Ramos (cell line): ENCODE results near the gene CST7.

ENCODE experiments used
- in situ Hi-C: fragments of 300-500 bp; cut with MboI; formaldehyde crosslinking; loops from one replicate; pipeline ENCODE4 v1.14.3; 2022; ENCODE audit warnings: low sequenced_read_pairs; ENCODE audit not compliant: unreplicated experiment

Gene CST7

DNA sequence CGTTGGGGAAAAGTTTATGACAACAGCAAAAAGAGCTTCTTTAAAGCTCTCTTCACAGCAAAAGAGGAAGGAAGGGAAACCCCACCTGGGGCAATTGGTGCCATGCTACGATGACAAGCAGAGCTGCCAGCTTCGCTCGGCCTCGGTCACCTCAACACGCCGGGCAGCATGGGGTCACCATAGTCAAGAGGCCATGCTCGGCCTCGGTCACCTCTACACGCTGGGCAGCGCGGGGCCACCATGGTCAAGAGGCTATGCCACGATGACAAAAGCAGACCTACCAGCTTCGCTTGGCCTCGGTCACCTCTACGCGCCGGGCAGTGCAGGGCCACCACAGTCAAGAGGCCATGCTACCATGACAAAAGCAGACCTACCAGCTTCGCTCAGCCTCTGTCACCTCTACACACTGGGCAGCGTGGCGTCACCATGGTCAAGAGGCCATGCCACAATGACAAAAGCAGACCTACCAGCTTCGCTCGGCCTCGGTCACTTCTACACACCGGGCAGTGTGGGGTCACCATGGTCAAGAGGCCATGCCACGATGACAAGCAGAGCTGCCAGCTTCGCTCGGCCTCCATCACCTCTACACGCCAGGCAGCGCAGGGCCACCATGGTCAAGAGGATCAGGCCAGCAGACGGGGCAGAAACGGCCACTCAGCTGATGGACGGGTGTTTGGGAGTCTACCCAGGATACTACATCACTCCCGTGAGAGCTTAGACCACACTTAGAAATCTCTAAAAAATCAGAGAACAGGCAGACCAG is 31.4 kb downstream of the CST7 start:
- in situ Hi-C loops, result no loop called here

DNA sequence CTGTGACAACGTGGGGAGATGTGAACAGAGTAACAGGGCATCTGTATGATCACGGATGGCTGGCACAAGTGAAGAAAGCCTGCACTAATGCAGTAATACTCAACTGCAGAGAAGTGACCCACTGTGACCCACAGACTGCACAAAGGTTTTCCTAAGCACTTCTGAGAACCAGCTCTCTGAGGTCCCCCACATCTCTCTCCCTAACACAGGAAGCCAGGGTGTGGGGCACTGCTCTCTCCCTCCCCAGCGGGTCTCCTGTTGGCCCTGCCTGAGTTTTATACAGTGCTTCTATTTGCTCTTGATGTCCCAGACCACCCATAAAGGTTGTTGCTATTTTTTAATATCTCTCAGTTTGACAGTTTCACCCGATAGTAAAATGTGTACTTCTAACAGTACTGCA is 32.2 kb downstream of the CST7 start:
- in situ Hi-C loops, result no loop called here

DNA sequence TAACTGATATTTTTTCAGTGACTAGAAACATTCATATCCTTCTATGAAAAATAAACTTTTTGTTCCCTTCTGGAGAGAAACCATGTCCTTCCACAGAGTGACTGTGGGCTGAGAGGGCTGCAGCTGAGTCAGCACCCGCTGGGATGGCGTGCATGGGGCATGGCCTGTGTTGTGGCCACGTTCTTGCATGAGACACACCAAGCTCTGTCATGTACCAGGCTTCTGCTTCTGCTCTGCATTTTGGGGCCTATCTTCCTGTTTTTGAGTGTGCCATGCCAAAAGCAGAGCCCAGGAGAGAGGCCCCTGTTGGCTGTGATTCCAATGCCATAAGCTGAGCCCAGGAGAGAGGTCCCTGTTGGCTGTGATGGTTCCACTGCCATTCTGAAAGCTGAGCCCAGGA is 32.7 kb downstream of the CST7 start:
- in situ Hi-C loops, result no loop called here

DNA sequence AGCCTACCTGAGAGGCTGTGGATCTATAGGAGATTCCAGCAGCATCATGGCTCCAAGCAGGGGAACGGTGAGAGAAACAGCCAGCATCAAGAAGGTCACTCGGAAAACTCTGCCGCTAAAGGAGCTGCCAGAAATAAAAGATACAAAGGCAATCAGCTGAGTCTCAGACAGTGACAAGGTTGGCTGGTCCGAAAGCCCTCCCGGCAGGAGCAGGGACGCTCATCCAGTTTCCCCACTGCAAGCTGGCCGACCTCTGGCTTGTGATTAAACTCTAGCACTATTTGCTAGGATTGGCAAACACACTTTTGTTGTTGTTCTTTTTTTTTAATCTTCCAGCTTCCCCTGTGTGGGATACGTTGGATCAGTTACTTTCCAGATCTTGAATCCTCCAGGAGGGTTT is 34.8 kb downstream of the CST7 start:
- in situ Hi-C loops, result no loop called here

DNA sequence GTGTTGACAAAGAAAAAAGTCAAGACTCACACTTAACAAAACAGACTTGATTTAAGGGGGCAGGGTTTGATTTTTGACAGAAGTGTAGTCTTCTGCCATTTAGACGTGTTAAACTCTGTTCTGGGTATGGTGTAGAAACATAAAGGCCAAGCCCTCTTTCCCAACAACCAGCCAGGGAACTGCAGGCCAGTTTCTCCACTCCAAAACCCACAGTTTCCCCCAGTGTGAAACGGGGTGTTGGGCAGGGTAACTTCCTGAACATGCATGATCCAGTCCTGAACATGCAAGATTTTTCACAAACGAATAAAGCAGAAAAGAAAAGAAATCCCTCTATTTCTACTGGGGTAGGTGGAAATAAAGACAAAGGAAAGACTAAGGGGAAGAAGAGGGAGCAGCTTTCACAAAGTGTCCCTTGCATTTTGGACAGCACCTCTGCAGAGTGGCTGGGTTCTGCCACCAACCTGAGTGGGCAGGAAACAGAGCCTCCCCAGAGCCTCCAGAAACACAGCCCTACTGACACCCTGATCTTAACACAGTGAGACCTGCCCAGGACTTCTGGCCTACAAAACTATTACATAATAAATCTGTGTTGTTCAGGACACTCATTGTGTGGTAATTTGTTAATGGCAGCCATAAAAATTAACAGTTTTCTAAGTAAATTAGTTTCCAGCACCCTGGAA is 36.0 kb downstream of the CST7 start:
- in situ Hi-C loops, result no loop called here

DNA sequence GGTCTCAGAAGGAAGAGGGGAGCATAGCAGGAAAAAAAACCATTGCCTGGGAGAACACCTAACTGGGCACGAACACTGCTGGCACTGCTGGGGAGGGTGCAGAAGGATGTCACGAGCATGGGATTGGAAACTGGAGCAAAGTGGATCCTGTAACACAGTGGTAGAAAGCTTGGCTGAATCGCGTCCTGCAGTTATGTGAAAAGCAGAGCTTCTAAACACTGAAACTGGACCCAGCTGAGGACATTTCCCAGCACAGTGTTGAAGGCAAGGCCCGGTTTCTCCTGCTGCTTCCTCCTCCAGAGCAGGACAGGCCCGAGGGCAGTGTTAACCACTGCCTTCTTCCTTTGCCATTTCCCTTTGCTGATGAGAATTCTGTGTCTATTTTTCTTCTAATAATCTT is 36.7 kb downstream of the CST7 start:
- in situ Hi-C loops, result no loop called here

DNA sequence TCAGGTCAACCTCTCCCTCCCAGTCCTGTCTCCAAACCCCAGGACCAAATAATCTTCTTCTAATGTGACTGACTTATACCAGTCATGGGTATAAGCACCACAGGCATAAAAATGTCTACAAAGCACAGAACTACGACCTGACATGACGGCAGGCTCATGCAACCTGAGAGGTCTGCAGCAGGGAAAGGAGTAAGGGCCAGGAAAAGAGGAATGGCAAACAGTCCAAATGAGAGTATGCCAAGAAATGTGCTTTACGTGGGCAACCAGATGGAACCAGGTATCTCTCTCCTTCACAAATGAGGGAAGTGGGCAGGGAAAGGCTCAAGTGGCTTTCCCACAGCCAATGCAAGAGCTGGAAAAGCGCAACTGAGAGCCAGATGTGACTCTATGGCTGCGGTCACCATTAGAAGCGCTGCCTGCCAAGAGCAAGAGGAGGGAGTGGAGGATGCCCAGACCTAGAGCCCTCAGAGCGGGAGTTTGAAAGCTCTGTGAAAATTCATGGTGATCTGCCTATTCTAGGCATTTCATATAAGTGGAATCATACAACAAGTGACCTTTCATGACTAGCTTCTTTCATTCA is 37.5 kb downstream of the CST7 start:
- in situ Hi-C loops, result no loop called here

DNA sequence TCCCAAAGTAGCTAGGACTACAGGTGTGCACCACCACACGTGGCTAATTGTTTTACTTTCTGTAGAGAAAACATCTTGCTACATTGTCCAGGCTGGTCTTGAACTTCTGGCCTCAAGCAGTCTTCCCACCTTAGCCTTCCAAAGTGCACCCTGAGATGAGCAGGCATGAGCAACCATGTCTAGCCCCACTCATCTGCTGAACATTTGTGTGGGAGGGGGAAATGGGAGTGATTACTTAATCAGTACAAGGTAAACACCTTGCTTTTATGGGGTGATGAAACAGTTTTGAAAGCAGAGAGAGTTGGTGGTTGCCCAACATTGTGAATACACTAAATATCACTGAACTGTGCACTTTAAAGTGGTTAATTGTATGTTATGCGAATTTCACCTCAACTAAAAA is 38.2 kb downstream of the CST7 start:
- in situ Hi-C loops, result no loop called here

DNA sequence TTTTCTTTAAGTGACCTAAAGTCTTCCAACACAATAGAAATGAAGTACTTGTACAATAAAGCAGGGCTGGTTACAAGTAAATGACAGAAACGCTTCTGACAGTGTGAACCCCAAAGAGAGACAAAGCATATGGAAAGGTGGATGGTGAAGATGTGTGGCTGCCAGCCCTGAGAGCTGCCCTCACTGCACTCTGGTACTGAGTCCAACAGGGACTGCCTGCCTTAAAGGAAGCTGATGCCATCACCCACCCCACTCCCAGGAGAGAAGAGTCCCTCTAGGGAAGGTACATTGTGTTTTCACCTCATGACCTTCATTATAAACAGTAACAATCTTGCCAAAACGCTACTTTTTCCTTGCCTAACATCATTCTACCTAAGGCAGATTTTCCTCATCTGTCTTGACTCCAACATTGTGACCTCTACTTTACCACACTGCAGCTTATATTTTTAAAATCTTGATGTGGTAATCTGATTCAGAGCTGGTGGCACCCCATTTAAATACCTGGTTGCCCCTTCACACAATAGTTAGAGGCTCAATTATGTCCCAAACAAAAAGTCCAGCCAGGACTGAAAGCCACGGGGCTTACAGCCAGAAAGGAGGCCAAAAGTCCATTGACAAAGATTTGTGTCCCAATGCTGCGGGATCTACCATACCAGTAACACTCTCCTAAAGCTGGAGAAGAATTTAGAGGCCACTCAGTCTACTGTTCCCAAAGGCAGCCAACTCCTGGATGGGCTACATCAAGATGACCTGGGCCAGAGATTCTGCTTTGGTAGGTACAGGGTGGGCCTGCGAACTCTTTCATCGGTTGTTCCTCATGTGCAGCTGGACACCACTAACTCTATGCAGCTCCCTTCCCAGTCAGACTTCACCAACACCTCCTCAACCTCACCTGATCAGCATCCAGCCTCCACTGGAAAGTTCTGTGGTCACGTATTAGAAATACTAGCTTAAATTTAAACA is 39.1 kb downstream of the CST7 start:
- in situ Hi-C loops, result no loop called here

DNA sequence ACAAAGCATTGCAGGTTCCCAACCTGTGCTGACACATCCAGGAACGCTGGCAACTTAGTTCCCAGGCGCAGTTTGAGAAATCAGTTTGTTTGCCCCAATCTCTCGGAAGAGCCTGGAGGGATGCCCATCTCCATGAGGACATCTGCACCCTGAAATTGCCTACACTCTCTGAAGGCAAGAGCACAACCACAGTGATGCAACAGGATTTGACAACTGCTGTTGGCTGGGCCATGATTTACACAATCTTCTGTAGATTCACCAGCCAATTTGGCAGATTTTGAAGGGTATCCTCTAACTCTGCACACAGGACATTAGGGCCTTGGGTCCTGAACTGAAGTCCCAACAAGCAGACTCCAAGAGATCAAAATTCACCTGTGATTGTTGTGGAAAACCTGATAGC is 40.1 kb downstream of the CST7 start:
- in situ Hi-C loops, result no loop called here

DNA sequence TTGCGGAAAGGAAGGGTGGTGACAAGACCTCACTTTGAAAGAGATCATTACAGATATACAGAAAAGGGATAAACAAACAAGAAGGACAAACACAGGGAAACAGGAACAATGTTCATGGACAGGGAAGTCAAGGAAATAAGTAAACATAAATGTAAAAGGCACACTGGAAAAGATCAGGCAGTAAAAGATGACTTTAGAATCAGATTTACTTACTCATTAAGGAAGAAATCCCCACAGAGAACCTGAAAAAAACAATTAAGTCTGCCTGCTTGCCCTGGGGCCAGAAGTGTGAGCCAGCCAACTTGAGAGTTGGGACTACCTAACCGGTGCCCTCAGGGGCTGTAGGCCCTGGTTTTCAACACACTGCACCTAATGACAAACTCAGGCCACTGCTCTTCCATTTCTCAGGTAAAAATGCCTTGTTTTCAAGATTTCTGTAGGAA is 41.8 kb downstream of the CST7 start:
- in situ Hi-C loops, result loop anchor here (5.0 to 10.0 kb wide), 2 partner anchors 294 to 411 kb away; no protein-coding TSS in a partner anchor

DNA sequence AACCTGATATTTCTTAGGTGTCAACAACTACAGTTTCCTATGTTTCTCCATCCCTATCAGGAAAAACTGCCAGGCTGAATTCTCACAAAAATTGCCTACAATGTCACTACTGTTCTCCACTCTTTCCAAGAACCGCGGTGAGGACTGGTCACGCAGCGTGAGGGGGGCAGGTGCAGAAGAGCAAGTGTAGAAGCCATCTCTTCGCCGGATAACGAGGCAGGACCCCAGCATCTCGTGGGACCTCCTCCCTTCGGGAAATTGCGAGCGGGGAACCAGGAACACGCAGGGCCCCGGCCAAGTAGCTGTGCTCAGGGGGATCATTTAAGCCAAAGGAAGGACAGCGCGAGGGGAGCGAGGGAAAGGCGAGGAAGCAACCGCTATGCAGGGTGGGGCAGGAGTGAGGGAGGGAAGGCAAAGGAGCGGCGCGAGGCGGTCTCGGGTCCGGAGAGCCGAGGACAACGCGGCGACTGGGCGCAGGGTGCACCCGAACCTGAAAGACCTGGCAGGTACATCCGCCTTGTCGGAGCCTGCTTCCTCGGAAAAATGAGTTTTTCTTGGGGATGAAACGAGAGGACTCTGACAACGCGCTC is 42.9 kb downstream of the CST7 start:
- in situ Hi-C loops, result loop anchor here (5.0 to 10.0 kb wide), 2 partner anchors 293 to 410 kb away; no protein-coding TSS in a partner anchor

DNA sequence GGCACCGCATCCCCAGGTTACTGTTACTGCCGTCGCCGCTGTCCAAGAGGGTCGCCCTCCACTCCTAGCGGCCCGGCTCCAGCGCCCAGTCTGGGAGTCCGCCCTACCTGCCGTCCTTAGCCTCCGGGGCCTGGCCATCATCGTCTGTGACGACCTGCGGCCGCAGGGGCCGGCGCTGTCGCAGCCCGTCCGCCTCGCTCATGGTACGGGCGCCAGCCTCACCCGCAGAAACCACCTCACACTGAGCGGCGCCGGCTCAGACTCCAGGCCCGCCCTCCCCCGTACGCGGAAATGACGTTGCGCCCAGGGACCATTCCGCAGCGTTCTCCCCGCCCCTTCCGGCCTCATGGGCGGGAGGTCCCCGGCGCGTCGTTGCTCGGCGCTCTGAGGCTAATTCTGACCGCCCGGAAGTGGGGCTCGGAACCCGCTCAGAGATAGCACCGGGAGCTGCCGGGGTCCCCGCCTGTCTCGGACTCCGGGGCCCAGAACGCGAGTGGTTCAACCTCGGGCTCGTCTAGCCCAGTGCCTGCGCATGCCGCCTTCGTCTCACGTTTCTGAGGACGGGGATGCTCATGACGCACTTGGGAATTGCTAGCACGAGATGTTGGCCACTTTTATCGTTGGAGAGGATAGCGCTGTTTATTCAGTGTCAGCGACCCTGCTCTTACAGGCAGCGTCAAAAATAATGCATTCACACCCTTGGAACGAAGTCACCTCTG is 43.6 kb downstream of the CST7 start, which contains the start of gene APMAP:
Gene APMAP (minus strand): TSS at position 265 of the 719 bp plus-strand sequence. CDS start 63 bp downstream, at position 202.
- in situ Hi-C loops, result loop anchor here (5.0 to 10.0 kb wide), 2 partner anchors 292 to 410 kb away; no protein-coding TSS in a partner anchor

DNA sequence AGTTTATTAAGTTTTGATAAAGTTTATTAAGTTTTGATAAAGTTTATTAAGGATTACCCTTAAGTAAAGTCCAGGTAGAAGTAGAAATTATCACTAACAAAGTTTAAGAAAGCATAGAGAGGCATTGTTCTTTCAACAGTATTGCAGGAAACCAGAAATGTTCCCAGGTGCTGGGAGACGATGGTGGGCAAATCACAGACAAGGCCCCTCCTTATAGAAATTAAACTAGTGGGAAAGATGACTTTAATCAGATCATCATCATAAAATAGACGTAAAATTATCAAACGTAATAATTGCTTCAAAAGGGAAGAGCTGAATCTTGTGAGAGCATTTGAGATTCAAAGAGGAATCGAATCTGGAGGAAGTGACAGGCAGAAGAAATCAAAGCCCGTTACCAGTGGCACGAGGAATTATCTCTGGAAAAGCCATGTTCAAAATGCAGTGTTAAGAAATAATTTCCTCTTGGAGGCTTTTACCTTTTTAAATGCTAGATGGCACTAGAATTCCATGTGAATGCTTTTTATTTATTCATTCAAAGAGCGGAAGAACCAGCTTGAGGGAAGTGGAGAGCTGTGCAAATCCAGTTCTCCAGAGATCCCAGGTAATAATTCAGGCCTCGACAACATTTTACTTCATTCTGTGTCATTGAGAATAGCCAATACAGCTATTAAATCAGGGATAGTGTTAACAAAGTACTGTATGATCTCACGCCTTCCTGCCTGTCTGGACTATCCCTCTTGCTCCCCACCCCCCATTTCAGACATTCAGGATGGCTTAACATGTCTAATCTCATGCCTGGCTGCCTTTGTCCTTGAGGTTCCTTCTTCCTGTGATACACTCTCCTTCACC is 44.5 kb downstream of the CST7 start:
- in situ Hi-C loops, result loop anchor here (5.0 to 10.0 kb wide), 2 partner anchors 291 to 409 kb away; no protein-coding TSS in a partner anchor

DNA sequence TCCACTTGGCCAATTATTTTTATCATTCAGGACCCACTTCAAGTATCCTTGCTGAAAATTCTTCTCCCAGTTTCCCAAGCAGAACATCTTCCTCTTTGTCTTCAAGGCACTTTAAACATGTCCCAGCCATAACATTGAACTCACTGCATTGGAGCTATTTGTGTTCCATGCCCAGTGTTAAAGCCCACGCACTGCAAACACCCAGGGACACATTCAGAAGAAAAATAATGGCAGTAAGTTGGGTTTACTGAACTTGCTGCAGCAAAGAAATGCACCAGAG is 45.1 kb downstream of the CST7 start:
- in situ Hi-C loops, result loop anchor here (5.0 to 10.0 kb wide), 2 partner anchors 291 to 408 kb away; no protein-coding TSS in a partner anchor

DNA sequence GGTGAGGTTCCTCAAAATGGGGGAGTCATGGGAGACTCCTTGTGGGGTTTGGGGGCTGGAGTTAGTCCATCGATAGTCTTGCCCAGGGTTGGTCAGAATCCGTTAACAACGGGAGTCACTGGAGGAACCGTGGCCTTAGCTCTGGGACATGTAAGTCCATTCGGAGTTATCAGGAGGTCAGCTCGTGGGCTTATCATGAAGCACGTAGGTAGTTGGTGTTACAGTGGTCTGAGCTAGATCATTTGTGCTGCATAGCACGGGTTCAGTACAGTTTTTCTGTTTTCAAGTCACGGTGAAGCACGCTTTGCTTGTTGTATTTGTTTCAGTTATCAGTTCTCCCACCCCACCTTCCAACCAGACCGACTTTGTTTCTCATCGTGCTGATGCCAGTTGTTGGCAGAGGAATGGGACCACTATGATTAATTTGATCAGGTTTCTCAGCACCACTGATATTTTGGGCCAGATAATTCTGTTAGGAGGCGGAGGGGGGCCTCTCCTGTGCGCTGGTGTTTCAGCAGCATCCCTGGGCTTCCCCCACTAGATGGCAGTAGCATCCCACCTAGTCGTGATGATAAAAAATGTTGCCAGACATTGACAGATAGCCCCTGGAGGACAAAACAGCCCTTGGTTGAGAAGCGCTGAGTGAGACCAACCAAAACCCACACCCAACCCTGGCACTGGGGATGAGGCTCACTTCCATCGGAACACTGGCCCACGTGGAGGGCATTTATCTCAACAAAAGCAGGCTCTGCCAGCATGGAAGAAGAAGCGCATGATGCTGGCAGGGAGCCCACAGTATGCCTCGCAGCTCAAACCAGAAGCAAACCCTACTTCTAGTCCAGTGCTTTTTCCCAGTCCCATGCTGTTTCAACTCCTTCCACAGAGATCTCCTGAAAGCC is 45.6 kb downstream of the CST7 start:
- in situ Hi-C loops, result loop anchor here (5.0 to 10.0 kb wide), 4 partner anchors 68 to 408 kb away; no protein-coding TSS in a partner anchor
